Renal cortex interstitium (tissue), 11 donors: ENCODE results near the gene ELMO1. TPM values are rescaled to one million over a fixed set of nuclear protein-coding genes. Genes with fewer than 3 reads are reported as not detected.
"Not testable (repeated sequence)": the region's sequence is repeated elsewhere in the genome, so short reads cannot be mapped to it uniquely, and the experiment has no call there.

ENCODE experiments used
- DNase-seq, 11 donors: peaks; one replicate each; pipeline ENCODE4 v3.0.0-alpha.2; 2013; ENCODE audit warnings: low read depth in 9 of 11, low spot score in 4 of 11; ENCODE audit errors: extremely low read depth in 1 of 11
- polyA plus RNA-seq, 3 donors: library from polyadenylated mRNA; unstranded; fragments of 120-200 nt; gene quantifications; one replicate each; pipeline ENCODE4 v1.2.1, GENCODE V29; 2013; ENCODE audit not compliant: insufficient read length in 3 of 3

Gene ELMO1
- polyA plus RNA-seq, 3 donors = 9.0 to 11.8 (median 10.9) TPM

- no peak for DNase-seq
These were observed 296.8 kb downstream of the ELMO1 start for GRCh38 chr7:37151741-37152413.

- no peak for DNase-seq
These were observed 297.8 kb downstream of the ELMO1 start for GRCh38 chr7:37150856-37151255.

- DNase-seq = peak in 1 of 11 donors; percentile 29
These were observed 298.5 kb downstream of the ELMO1 start for GRCh38 chr7:37150180-37150579.

- DNase-seq = no peak
These were observed 298.9 kb downstream of the ELMO1 start for GRCh38 chr7:37149773-37150124.

GRCh38 chr7:37149051-37149772 is 299.5 kb downstream of the ELMO1 start:
- DNase-seq = no peak

GRCh38 chr7:37145682-37146081 is 303.0 kb downstream of the ELMO1 start:
- no peak for DNase-seq

- DNase-seq = no peak
These were observed 304.2 kb downstream of the ELMO1 start for GRCh38 chr7:37144423-37144822.

- DNase-seq = no peak
These were observed 305.7 kb downstream of the ELMO1 start for GRCh38 chr7:37142958-37143357.

GRCh38 chr7:37141742-37142141 is 306.9 kb downstream of the ELMO1 start:
- no peak for DNase-seq

GRCh38 chr7:37133902-37134301 is 314.8 kb downstream of the ELMO1 start:
- DNase-seq = not testable (repeated sequence)

- DNase-seq = no peak
These were observed 316.8 kb downstream of the ELMO1 start for GRCh38 chr7:37131855-37132254.

GRCh38 chr7:37129035-37129425 is 319.6 kb downstream of the ELMO1 start:
- DNase-seq = no peak

GRCh38 chr7:37128327-37129034 is 320.2 kb downstream of the ELMO1 start:
- no peak for DNase-seq

- no peak for DNase-seq
These were observed 329.3 kb downstream of the ELMO1 start for GRCh38 chr7:37119296-37119860.

GRCh38 chr7:37118004-37118403 is 330.7 kb downstream of the ELMO1 start:
- no peak for DNase-seq

- DNase-seq = no peak
These were observed 331.4 kb downstream of the ELMO1 start for GRCh38 chr7:37117292-37117691.

- no peak for DNase-seq
These were observed 332.5 kb downstream of the ELMO1 start for GRCh38 chr7:37116093-37116701.

GRCh38 chr7:37113661-37114355 is 334.9 kb downstream of the ELMO1 start:
- DNase-seq = no peak

GRCh38 chr7:37112876-37113275 is 335.8 kb downstream of the ELMO1 start:
- DNase-seq = no peak
